Adrenal gland (tissue), 12 donors: ENCODE results near the gene IL4R. TPM values are rescaled to one million over a fixed set of nuclear protein-coding genes. Genes with fewer than 3 reads are reported as not detected.

Experiments
- DNase-seq, 7 donors: peaks; one replicate each; pipeline ENCODE4 v3.0.0-alpha.2; 2019 to 2020
- H3K27ac ChIP-seq, 5 donors: fragments of 200-600 bp; sonication (generic) in 4 of 5; 1 replicate in 3 of 5; 2 replicates in 2 of 5; pipeline versions ENCODE4 v1.5.1 to v1.8.0; 2016 to 2020; ENCODE audit warnings: mild to moderate bottlenecking in 1 of 5
- H3K27me3 ChIP-seq: fragments of 200-600 bp; 2 replicates; pipeline ENCODE4 v1.8.0; 2021
- H3K36me3 ChIP-seq, 2 donors: fragments of 200-600 bp; replicated peaks in 1 of 2; 1 replicate in 1 of 2; 2 replicates in 1 of 2; pipeline versions ENCODE4 v1.5.1 to v1.8.0; 2018 to 2022
- H3K4me1 ChIP-seq, 2 donors: fragments of 200-600 bp; replicated peaks in 1 of 2; 1 replicate in 1 of 2; 2 replicates in 1 of 2; pipeline versions ENCODE4 v1.5.1 to v1.8.0; 2018 to 2021
- H3K4me3 ChIP-seq, 4 donors: fragments of 200-600 bp; sonication (generic) in 3 of 4; one replicate each; pipeline ENCODE4 v1.5.1; 2016 to 2018
- H3K9me3 ChIP-seq, 3 donors: fragments of 200-600 bp; sonication (generic) in 1 of 3; replicated peaks in 1 of 3; 1 replicate in 2 of 3; 2 replicates in 1 of 3; pipeline versions ENCODE4 v1.5.1 to v1.8.0; 2016 to 2021
- CTCF ChIP-seq, 6 experiments: fragments of 450-650 bp in 4 of 6; fragments of 200-600 bp in 2 of 6; sonication (generic) in 1 of 6; IDR thresholded peaks; 1 replicate in 5 of 6; 2 replicates in 1 of 6; pipeline versions ENCODE4 v1.5.1 to v1.8.0; 2016 to 2021; ENCODE audit warnings: antibody characterized with exemption in 6 of 6, mild to moderate bottlenecking in 2 of 6, moderate library complexity in 1 of 6
- POLR2A ChIP-seq, 2 donors: fragments of 450-650 bp; IDR thresholded peaks; one replicate each; pipeline ENCODE4 v1.6.1; 2017; ENCODE audit warnings: antibody characterized with exemption in 2 of 2, mild to moderate bottlenecking in 2 of 2, moderate library complexity in 1 of 2
- WGBS, 4 donors: extraction: QIAGEN DNeasy Blood & Tissue Kit in 2 of 4; methylation state at CpG; one replicate each; pipeline versions ENCODE4 v1.1.5 to v1.1.7; 2013 to 2017; 5-methylcytosine and 5-hydroxymethylcytosine counted together
- intact Hi-C, 2 donors: fragments of 100-400 bp; cut with DNase I; formaldehyde crosslinking; loops; one replicate each; pipeline versions ENCODE4 v1.14.1 to v1.15.0; 2022 to 2023
- polyA plus RNA-seq, 3 donors: library from polyadenylated mRNA; stranded (reverse); fragments of 200-250 nt in 2 of 3; fragments of 350-450 nt in 1 of 3; fragmentation: Illumina TruSeq in 1 of 3; extraction: RNeasy Lipid Tissue Mini Kit (QIAGEN cat#74804) in 1 of 3; gene quantifications; one replicate each; pipeline ENCODE4 v1.2.3, GENCODE V29; 2013 to 2014
- total RNA-seq, 9 donors: library from RNA; depleted of rRNA in 4 of 9; stranded (reverse); fragments of >200 nt in 4 of 9; fragments of 120-200 nt in 1 of 9; fragmentation: NEBNext Ultra II Directional in 1 of 9; extraction: Animal tissue kit (Norgen Biotek cat#: 25700) in 1 of 9; gene quantifications; one replicate each; pipeline versions ENCODE4 v1.1.0 to v1.2.4, GENCODE V29; 2013 to 2023
- donor health status: healthy with polysubstance abuse.
- donor health status: Bipolar disorder and iron deficiency.
- donor health status: DM: yes; HTN: yes; CAD: no.
- donor health status: DM: no; HTN: no; CAD: no.
- donor health status: DM: no; HTN: no; CAD: no.
- donor health status: DM: yes; HTN: yes; CAD: no.

The IL4R gene
- total and polyA plus RNA-seq, 12 donors, result 3.1 to 142 (median 50.0) TPM

GRCh38 chr16:27359051-27359450, 45.3 kb downstream of the IL4R start:
- no peak for TF ChIP-seq CTCF (IDR thresholded peaks at IDR 0.05)
- no peak for TF ChIP-seq POLR2A (IDR thresholded peaks at IDR 0.05)
- H3K27me3 ChIP-seq, result no peaks in the 10 kb centered on the region
- intact Hi-C loops, result no loop called here
- H3K4me3 ChIP-seq, result no peak overlapping the region
- H3K4me1 ChIP-seq, result no peaks in the 10 kb centered on the region
- H3K9me3 ChIP-seq, result no peaks in the 10 kb centered on the region
- peaks cover 0 to 93% of the 10 kb centered on the region in 2 donors for H3K36me3 ChIP-seq
- H3K27ac ChIP-seq, result no peak overlapping the region
- DNase-seq, result no peak
- 81 to 92% (median 85%) methylated on average over 2 to 4 of the region's 4 CpGs for WGBS, 4 donors

- intact Hi-C loops, result loop anchor here in 1 of 2 donors (5.0 kb wide), 1 partner anchor 122 kb away; no protein-coding TSS in a partner anchor
- Histone ChIP-seq H3K27ac (no peak overlapping the region), H3K4me3 (no peak overlapping the region), H3K9me3 (no peaks in the 10 kb centered on the region), H3K4me1 (no peaks in the 10 kb centered on the region), H3K27me3 (no peaks in the 10 kb centered on the region), H3K36me3 (peaks cover 0 to 90% of the 10 kb centered on the region in 2 donors)
- DNase-seq, result no peak
- WGBS, 4 donors, result 80 to 92% (median 83%) methylated on average over 6 of the region's 6 CpGs
- TF ChIP-seq POLR2A (IDR thresholded peaks at IDR 0.05) (no peak), CTCF (IDR thresholded peaks at IDR 0.05) (no peak)
These were observed 45.8 kb downstream of the IL4R start for GRCh38 chr16:27359615-27360014.

- H3K27me3 ChIP-seq, result no peaks in the 10 kb centered on the region
- H3K27ac ChIP-seq, result no peak overlapping the region
- H3K9me3 ChIP-seq, result no peaks in the 10 kb centered on the region
- peaks cover 0 to 69% of the 10 kb centered on the region in 2 donors for H3K36me3 ChIP-seq
- intact Hi-C loops, result loop anchor here in 1 of 2 donors (5.0 kb wide), 1 partner anchor 125 kb away; no protein-coding TSS in a partner anchor
- no peak overlapping the region for H3K4me3 ChIP-seq
- H3K4me1 ChIP-seq, result peaks cover 0 to under 1% of the 10 kb centered on the region in 2 donors
- 90 to 94% (median 91%) methylated on average over 3 of the region's 3 CpGs for WGBS, 4 donors
- no peak for DNase-seq
- TF ChIP-seq CTCF (IDR thresholded peaks at IDR 0.05) (no peak), POLR2A (IDR thresholded peaks at IDR 0.05) (no peak)
These were observed 48.2 kb downstream of the IL4R start for GRCh38 chr16:27361987-27362386.

GRCh38 chr16:27362570-27363245, 48.9 kb downstream of the IL4R start:
- no peak overlapping the region for H3K4me3 ChIP-seq
- no peaks in the 10 kb centered on the region for H3K27me3 ChIP-seq
- no peak overlapping the region for H3K27ac ChIP-seq
- no peak for DNase-seq
- intact Hi-C loops, result loop anchor here in 1 of 2 donors (5.0 kb wide), 1 partner anchor 125 kb away; no protein-coding TSS in a partner anchor
- WGBS, 4 donors, result 84 to 100% (median 95%) methylated on average over 1 to 16 of the region's 16 CpGs
- no peaks in the 10 kb centered on the region for H3K9me3 ChIP-seq
- H3K4me1 ChIP-seq, result peaks cover 0 to 8% of the 10 kb centered on the region in 2 donors
- TF ChIP-seq CTCF (IDR thresholded peaks at IDR 0.05), result no peak
- TF ChIP-seq POLR2A (IDR thresholded peaks at IDR 0.05), result no peak
- H3K36me3 ChIP-seq, result peaks cover 0 to 63% of the 10 kb centered on the region in 2 donors
